Trophoblast cell (in vitro differentiated cells and primary cell): ENCODE data around the gene SPAG5. TPM values are rescaled to one million over a fixed set of nuclear protein-coding genes. Genes with fewer than 3 reads are reported as not detected.

Experiments
- DNase-seq, 2 donors: peaks; one replicate each; pipeline ENCODE4 v3.0.0-alpha.2; 2016
- H2AFZ ChIP-seq: 2 replicates; pipeline ENCODE4 v1.6.1; 2013; ENCODE audit warnings: low read length, moderate library complexity, mild to moderate bottlenecking; ENCODE audit not compliant: insufficient read depth, poor library complexity
- H2AK5ac ChIP-seq: 2 replicates; pipeline ENCODE4 v1.6.1; 2013; ENCODE audit warnings: mild to moderate bottlenecking, low read length
- H2BK120ac ChIP-seq: 2 replicates; pipeline ENCODE4 v1.6.1; 2013; ENCODE audit warnings: low read length, mild to moderate bottlenecking, moderate library complexity; ENCODE audit not compliant: insufficient read depth, poor library complexity
- H2BK12ac ChIP-seq: 2 replicates; pipeline ENCODE4 v1.6.1; 2013; ENCODE audit warnings: mild to moderate bottlenecking, low read length, moderate library complexity
- H2BK5ac ChIP-seq: 2 replicates; pipeline ENCODE4 v1.6.1; 2013; ENCODE audit warnings: low read length, low read depth, moderate library complexity, mild to moderate bottlenecking; ENCODE audit not compliant: poor library complexity
- H3K14ac ChIP-seq: 2 replicates; pipeline ENCODE4 v1.6.1; 2013; ENCODE audit warnings: mild to moderate bottlenecking, low read length
- H3K18ac ChIP-seq: 2 replicates; pipeline ENCODE4 v1.6.1; 2013; ENCODE audit warnings: mild to moderate bottlenecking, low read length
- H3K23ac ChIP-seq: 2 replicates; pipeline ENCODE4 v1.6.1; 2013; ENCODE audit warnings: low read length
- H3K27ac ChIP-seq: 2 replicates; pipeline ENCODE4 v1.5.1; 2013; ENCODE audit warnings: low read depth, mild to moderate bottlenecking, inconsistent platforms, low read length, moderate library complexity
- H3K27me3 ChIP-seq: 2 replicates; pipeline ENCODE4 v1.6.1; 2013; ENCODE audit warnings: inconsistent platforms, mild to moderate bottlenecking, low read length, moderate library complexity; ENCODE audit not compliant: insufficient read depth
- H3K36me3 ChIP-seq, 2 experiments: 1 replicate in 1 of 2; 2 replicates in 1 of 2; pipeline ENCODE4 v1.6.1; 2013; ENCODE audit warnings: low read length in 2 of 2, mild to moderate bottlenecking in 2 of 2, moderate library complexity in 1 of 2; ENCODE audit not compliant: insufficient read depth in 2 of 2, control insufficient read depth in 1 of 2
- H3K4ac ChIP-seq: 2 replicates; pipeline ENCODE4 v1.6.1; 2013; ENCODE audit warnings: low read depth, mild to moderate bottlenecking, low read length, moderate library complexity
- H3K4me1 ChIP-seq, 2 experiments: 1 replicate in 1 of 2; 2 replicates in 1 of 2; pipeline ENCODE4 v1.6.1; 2013; ENCODE audit warnings: low read length in 2 of 2, mild to moderate bottlenecking in 2 of 2, moderate library complexity in 1 of 2; ENCODE audit not compliant: insufficient read depth in 2 of 2, control insufficient read depth in 1 of 2
- H3K4me2 ChIP-seq: 2 replicates; pipeline ENCODE4 v1.6.1; 2013; ENCODE audit warnings: inconsistent platforms, mild to moderate bottlenecking, low read length, moderate library complexity
- H3K4me3 ChIP-seq: 2 replicates; pipeline ENCODE4 v1.5.1; 2013; ENCODE audit warnings: mild to moderate bottlenecking, low read depth, low read length, inconsistent platforms
- H3K79me1 ChIP-seq: one replicate; pipeline ENCODE4 v1.6.1; 2013; ENCODE audit warnings: low read length
- H3K79me2 ChIP-seq: 2 replicates; pipeline ENCODE4 v1.6.1; 2013; ENCODE audit warnings: low read length, mild to moderate bottlenecking; ENCODE audit not compliant: control insufficient read depth, insufficient read depth, poor library complexity
- H3K9ac ChIP-seq: 2 replicates; pipeline ENCODE4 v1.6.1; 2013; ENCODE audit warnings: mild to moderate bottlenecking, low read length
- H3K9me3 ChIP-seq: 2 replicates; pipeline ENCODE4 v1.6.1; 2013; ENCODE audit warnings: low read depth, mild to moderate bottlenecking, control low read depth, inconsistent platforms, low read length; ENCODE audit not compliant: insufficient read depth
- H4K12ac ChIP-seq: 2 replicates; pipeline ENCODE4 v1.6.1; 2013; ENCODE audit warnings: low read depth, mild to moderate bottlenecking, low read length, moderate library complexity
- H4K8ac ChIP-seq: 2 replicates; pipeline ENCODE4 v1.6.1; 2013; ENCODE audit warnings: low read depth, mild to moderate bottlenecking, low read length, moderate library complexity
- H4K91ac ChIP-seq: one replicate; pipeline ENCODE4 v1.6.1; 2013; ENCODE audit warnings: low read depth, mild to moderate bottlenecking, low read length, moderate library complexity
- WGBS: extraction: QIAGEN DNeasy Blood & Tissue Kit; methylation state at CpG from one replicate; pipeline ENCODE4 v1.1.7; 2013; ENCODE audit warnings: missing lambda C conversion rate; ENCODE audit not compliant: insufficient read length, insufficient coverage; ENCODE audit errors: extremely low coverage; 5-methylcytosine and 5-hydroxymethylcytosine counted together
- polyA plus RNA-seq: library from polyadenylated mRNA; stranded (reverse); fragments of 200-250 nt; gene quantifications from 2 replicates; pipeline ENCODE4 v1.2.3, GENCODE V29; 2013

SPAG5 gene
- polyA plus RNA-seq, result 48.0 and 51.8 TPM in 2 replicates

GRCh38 chr17:28598799-28599310 is at the start of gene SPAG5:
SPAG5 (minus strand) TSS chr17:28599025; CDS start chr17:28598946, 79 bp downstream.
- H4K8ac ChIP-seq, result peak within 1 kb of the TSS; percentile 63
- H2BK5ac ChIP-seq, result peak within 1 kb of the TSS; percentile 13
- peak within 1 kb of the TSS; percentile 77 for H3K4me3 ChIP-seq
- H2AFZ ChIP-seq, result peak within 1 kb of the TSS; percentile 90
- H3K79me1 ChIP-seq, result peaks cover 6% of the 10 kb centered on the region
- H3K23ac ChIP-seq, result no peak within 1 kb of the TSS
- H3K4ac ChIP-seq, result peak within 1 kb of the TSS; percentile 47
- WGBS, result no CpG with 5 or more reads among the region's 44 CpGs
- H3K27me3 ChIP-seq, result no peaks in the 10 kb centered on the region
- H3K9me3 ChIP-seq, result no peaks in the 10 kb centered on the region
- peak within 1 kb of the TSS; percentile 51 for H3K27ac ChIP-seq
- DNase-seq, result peak; percentile 93 to 95
- no peak within 1 kb of the TSS for H2BK12ac ChIP-seq
- peak within 1 kb of the TSS; percentile 58 for H3K18ac ChIP-seq
- H3K36me3 ChIP-seq, result peaks cover 0 to 4% of the 10 kb centered on the region in 2 experiments
- H4K91ac ChIP-seq, result peak within 1 kb of the TSS; percentile 65
- H4K12ac ChIP-seq, result peak within 1 kb of the TSS; percentile 71
- peaks cover 0 to 12% of the 10 kb centered on the region in 2 experiments for H3K4me1 ChIP-seq
- H3K79me2 ChIP-seq, result peaks cover 5% of the 10 kb centered on the region
- H2BK120ac ChIP-seq, result peak within 1 kb of the TSS; percentile 49
- peak within 1 kb of the TSS; percentile 66 for H3K9ac ChIP-seq
- peak within 1 kb of the TSS; percentile 63 for H3K4me2 ChIP-seq
- H2AK5ac ChIP-seq, result no peak within 1 kb of the TSS
- peak within 1 kb of the TSS; percentile 47 for H3K14ac ChIP-seq

- Histone ChIP-seq H3K9me3 (no peaks in the 10 kb centered on the region), H3K27me3 (no peaks in the 10 kb centered on the region), H4K91ac (peak overlapping the region; percentile 10), H2BK120ac (peak overlapping the region; percentile 8), H3K4me3 (no peak overlapping the region), H3K79me2 (peaks cover 8% of the 10 kb centered on the region), H3K4me2 (no peak overlapping the region), H3K9ac (no peak overlapping the region), H3K36me3 (peaks cover 15 to 35% of the 10 kb centered on the region in 2 experiments), H3K14ac (peak overlapping the region; percentile 7), H3K27ac (peak overlapping the region; percentile 72), H3K4me1 (peaks cover 0 to 4% of the 10 kb centered on the region in 2 experiments), H2AFZ (no peak overlapping the region), H4K8ac (peak overlapping the region; percentile 55), H3K4ac (no peak overlapping the region), H3K79me1 (peaks cover 10% of the 10 kb centered on the region), H3K23ac (no peak overlapping the region), H2BK12ac (no peak overlapping the region), H3K18ac (no peak overlapping the region), H4K12ac (peak overlapping the region; percentile 17), H2AK5ac (peak overlapping the region; percentile 44), H2BK5ac (peak overlapping the region; percentile 88)
- WGBS, result 100% methylated on average over 2 of the region's 12 CpGs
- DNase-seq, result peak; percentile 61 to 86
Observed at GRCh38 chr17:28646039-28646754, 47.4 kb upstream of the SPAG5 start.

GRCh38 chr17:28645576-28645939 is 46.7 kb upstream of the SPAG5 start:
- Histone ChIP-seq H3K27ac (peak overlapping the region; percentile 77), H3K9ac (peak overlapping the region; percentile 90), H3K4me2 (peak overlapping the region; percentile 95), H2BK5ac (peak overlapping the region; percentile 85), H3K4ac (peak overlapping the region; percentile 65), H2AK5ac (no peak overlapping the region), H3K23ac (no peak overlapping the region), H2BK12ac (no peak overlapping the region), H3K4me3 (peak overlapping the region; percentile 81), H3K9me3 (no peaks in the 10 kb centered on the region), H2BK120ac (no peak overlapping the region), H3K4me1 (peaks cover 0 to 4% of the 10 kb centered on the region in 2 experiments), H3K36me3 (peaks cover 12 to 34% of the 10 kb centered on the region in 2 experiments), H3K79me2 (peaks cover 8% of the 10 kb centered on the region), H3K79me1 (peaks cover 10% of the 10 kb centered on the region), H3K14ac (peak overlapping the region; percentile 90), H2AFZ (peak overlapping the region; percentile 66), H4K91ac (peak overlapping the region; percentile 79), H4K12ac (peak overlapping the region; percentile 88), H3K18ac (no peak overlapping the region), H3K27me3 (no peaks in the 10 kb centered on the region), H4K8ac (peak overlapping the region; percentile 94)
- peak in 1 of 2 donors; percentile 31 for DNase-seq
- no CpG with 5 or more reads among the region's 8 CpGs for WGBS

GRCh38 chr17:28644787-28645575 is 46.2 kb upstream of the SPAG5 start, which contains the start of gene BLTP2:
BLTP2 (minus strand) TSS chr17:28645158; CDS start chr17:28645056, 102 bp downstream.
- Histone ChIP-seq H3K14ac (peak within 1 kb of the TSS; percentile 90), H2BK12ac (no peak within 1 kb of the TSS), H3K4me1 (peaks cover 0 to 4% of the 10 kb centered on the region in 2 experiments), H3K79me1 (peaks cover 10% of the 10 kb centered on the region), H2AFZ (peak within 1 kb of the TSS; percentile 66), H4K91ac (peak within 1 kb of the TSS; percentile 79), H3K9me3 (no peaks in the 10 kb centered on the region), H3K4me3 (peak within 1 kb of the TSS; percentile 81), H3K18ac (peak within 1 kb of the TSS; percentile 86), H3K27ac (peak within 1 kb of the TSS; percentile 77), H2AK5ac (peak within 1 kb of the TSS; percentile 39), H2BK120ac (peak within 1 kb of the TSS; percentile 2), H3K36me3 (peaks cover 14 to 38% of the 10 kb centered on the region in 2 experiments), H3K9ac (peak within 1 kb of the TSS; percentile 94), H3K79me2 (peaks cover 8% of the 10 kb centered on the region), H2BK5ac (peak within 1 kb of the TSS; percentile 85), H4K8ac (peak within 1 kb of the TSS; percentile 94), H3K27me3 (no peaks in the 10 kb centered on the region), H3K23ac (no peak within 1 kb of the TSS), H3K4me2 (peak within 1 kb of the TSS; percentile 95), H3K4ac (peak within 1 kb of the TSS; percentile 65), H4K12ac (peak within 1 kb of the TSS; percentile 88)
- peak; percentile 96 for DNase-seq
- WGBS, result no CpG with 5 or more reads among the region's 89 CpGs
